Measurements from ENCODE around the gene PTPRQ. TPM values are rescaled to one million over a fixed set of nuclear protein-coding genes. Genes with fewer than 3 reads are reported as not detected.
A peak's percentile ranks its signal among the peaks of the same experiment; 100 is the strongest.
"Not testable (repeated sequence)": the region's sequence is repeated elsewhere in the genome, so short reads cannot be mapped to it uniquely, and the experiment has no call there.

PTPRQ gene
- total RNA-seq, 1 donor: 5.4 TPM

DNA sequence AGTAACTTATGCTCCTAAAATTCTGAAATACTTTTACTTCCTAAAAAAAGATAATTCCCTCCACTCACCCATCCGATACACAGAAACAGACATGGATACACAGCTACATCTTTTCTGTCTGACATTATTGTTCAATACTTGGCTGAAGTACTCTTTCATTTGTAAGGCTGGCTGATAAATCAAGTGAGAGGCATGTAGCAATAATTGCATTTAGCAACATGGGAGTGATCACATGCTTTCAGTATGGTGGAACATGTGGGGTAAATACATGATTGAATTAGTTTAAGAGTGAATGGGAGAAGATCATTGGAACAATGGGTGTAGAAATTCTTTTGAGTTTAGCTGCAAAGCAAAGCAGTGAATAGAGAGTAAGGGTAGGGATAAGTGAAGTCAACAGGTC is 25.6 kb downstream of the PTPRQ start:
- no peak overlapping the region for H3K4me3 ChIP-seq (ENCODE audit: insufficient read depth, low read length)
- H3K27ac ChIP-seq (ENCODE audit: low read depth, low read length): no peak overlapping the region
- H3K27me3 ChIP-seq (ENCODE audit: insufficient read depth, low read length): no peaks in the 10 kb centered on the region
- H3K9me3 ChIP-seq (ENCODE audit: low read depth, low read length): no peaks in the 10 kb centered on the region
- H3K4me2 ChIP-seq (ENCODE audit: insufficient read depth, low read length): no peak overlapping the region
- no peak for DNase-seq (ENCODE audit: insufficient read length, low spot score, missing footprints)
- H3K79me2 ChIP-seq (ENCODE audit: insufficient read depth, low read length): no peaks in the 10 kb centered on the region
- H3K36me3 ChIP-seq (ENCODE audit: insufficient read depth, low read length): no peaks in the 10 kb centered on the region
- no peaks in the 10 kb centered on the region for H4K20me1 ChIP-seq (ENCODE audit: insufficient read depth, low read length)
- TF ChIP-seq, protein P1, sequence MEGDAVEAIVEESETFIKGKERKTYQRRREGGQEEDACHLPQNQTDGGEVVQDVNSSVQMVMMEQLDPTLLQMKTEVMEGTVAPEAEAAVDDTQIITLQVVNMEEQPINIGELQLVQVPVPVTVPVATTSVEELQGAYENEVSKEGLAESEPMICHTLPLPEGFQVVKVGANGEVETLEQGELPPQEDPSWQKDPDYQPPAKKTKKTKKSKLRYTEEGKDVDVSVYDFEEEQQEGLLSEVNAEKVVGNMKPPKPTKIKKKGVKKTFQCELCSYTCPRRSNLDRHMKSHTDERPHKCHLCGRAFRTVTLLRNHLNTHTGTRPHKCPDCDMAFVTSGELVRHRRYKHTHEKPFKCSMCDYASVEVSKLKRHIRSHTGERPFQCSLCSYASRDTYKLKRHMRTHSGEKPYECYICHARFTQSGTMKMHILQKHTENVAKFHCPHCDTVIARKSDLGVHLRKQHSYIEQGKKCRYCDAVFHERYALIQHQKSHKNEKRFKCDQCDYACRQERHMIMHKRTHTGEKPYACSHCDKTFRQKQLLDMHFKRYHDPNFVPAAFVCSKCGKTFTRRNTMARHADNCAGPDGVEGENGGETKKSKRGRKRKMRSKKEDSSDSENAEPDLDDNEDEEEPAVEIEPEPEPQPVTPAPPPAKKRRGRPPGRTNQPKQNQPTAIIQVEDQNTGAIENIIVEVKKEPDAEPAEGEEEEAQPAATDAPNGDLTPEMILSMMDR (IDR thresholded peaks at IDR 0.05; ENCODE audit: extremely low read depth, low read depth, low read length): no peak
- H2AFZ ChIP-seq (ENCODE audit: low read length): no peak overlapping the region
- peaks cover 28% of the 10 kb centered on the region for H3K4me1 ChIP-seq (ENCODE audit: insufficient read depth, low read length)

DNA sequence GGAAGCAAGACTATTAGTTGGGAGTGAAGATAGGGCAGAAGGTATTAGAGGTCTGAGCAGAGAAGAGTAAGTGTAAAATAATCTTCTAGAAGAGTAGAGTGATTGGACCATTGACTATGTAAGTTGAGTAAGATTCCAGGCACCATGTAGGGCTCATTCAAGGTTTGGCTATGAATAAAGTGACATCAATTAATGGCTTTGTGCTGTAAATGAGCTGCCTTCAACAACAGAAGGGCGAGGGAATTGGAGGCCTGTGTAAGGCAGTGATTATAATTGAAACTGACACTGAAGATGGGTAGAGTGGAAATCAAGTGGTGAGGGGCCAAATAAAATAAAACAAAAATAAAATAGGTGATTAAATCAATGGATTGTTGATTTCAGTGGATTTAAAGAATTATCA is 26.4 kb downstream of the PTPRQ start:
- H3K36me3 ChIP-seq (ENCODE audit: insufficient read depth, low read length): no peaks in the 10 kb centered on the region
- H2AFZ ChIP-seq (ENCODE audit: low read length): no peak overlapping the region
- H3K27me3 ChIP-seq (ENCODE audit: insufficient read depth, low read length): no peaks in the 10 kb centered on the region
- no peak overlapping the region for H3K4me2 ChIP-seq (ENCODE audit: insufficient read depth, low read length)
- TF ChIP-seq, protein P1 (IDR thresholded peaks at IDR 0.05; ENCODE audit: extremely low read depth, low read depth, low read length): no peak
- H3K79me2 ChIP-seq (ENCODE audit: insufficient read depth, low read length): no peaks in the 10 kb centered on the region
- H4K20me1 ChIP-seq (ENCODE audit: insufficient read depth, low read length): no peaks in the 10 kb centered on the region
- no peak for DNase-seq (ENCODE audit: insufficient read length, low spot score, missing footprints)
- peaks cover 28% of the 10 kb centered on the region for H3K4me1 ChIP-seq (ENCODE audit: insufficient read depth, low read length)
- no peak overlapping the region for H3K27ac ChIP-seq (ENCODE audit: low read depth, low read length)
- H3K9me3 ChIP-seq (ENCODE audit: low read depth, low read length): no peaks in the 10 kb centered on the region
- no peak overlapping the region for H3K4me3 ChIP-seq (ENCODE audit: insufficient read depth, low read length)

DNA sequence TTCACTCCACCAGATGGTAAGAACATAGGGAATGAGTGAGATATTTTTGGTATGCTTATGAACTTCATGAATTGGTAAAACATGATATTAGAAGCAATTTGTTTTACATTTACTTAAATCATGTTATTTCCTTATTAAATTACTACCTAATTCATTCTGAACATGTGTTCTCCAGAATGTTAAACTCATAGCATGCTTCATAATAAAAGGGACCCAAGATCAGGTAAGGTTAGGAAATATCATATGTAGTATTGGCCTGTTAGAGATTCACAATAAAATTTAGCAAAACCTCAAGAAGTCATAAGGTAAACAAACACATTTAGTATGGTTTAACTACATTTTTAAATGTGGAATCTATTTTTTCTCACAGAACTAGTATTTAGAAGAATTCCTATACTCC is 28.2 kb downstream of the PTPRQ start:
- H3K27ac ChIP-seq (ENCODE audit: low read depth, low read length): peak overlapping the region; percentile 36
- no peaks in the 10 kb centered on the region for H3K9me3 ChIP-seq (ENCODE audit: low read depth, low read length)
- DNase-seq (ENCODE audit: insufficient read length, low spot score, missing footprints): peak; percentile 27
- no peak overlapping the region for H3K4me3 ChIP-seq (ENCODE audit: insufficient read depth, low read length)
- no peaks in the 10 kb centered on the region for H4K20me1 ChIP-seq (ENCODE audit: insufficient read depth, low read length)
- TF ChIP-seq, protein P1 (IDR thresholded peaks at IDR 0.05; ENCODE audit: extremely low read depth, low read depth, low read length): no peak
- H3K36me3 ChIP-seq (ENCODE audit: insufficient read depth, low read length): no peaks in the 10 kb centered on the region
- H3K79me2 ChIP-seq (ENCODE audit: insufficient read depth, low read length): no peaks in the 10 kb centered on the region
- H2AFZ ChIP-seq (ENCODE audit: low read length): no peak overlapping the region
- peaks cover 28% of the 10 kb centered on the region for H3K4me1 ChIP-seq (ENCODE audit: insufficient read depth, low read length)
- H3K4me2 ChIP-seq (ENCODE audit: insufficient read depth, low read length): no peak overlapping the region
- H3K27me3 ChIP-seq (ENCODE audit: insufficient read depth, low read length): no peaks in the 10 kb centered on the region

DNA sequence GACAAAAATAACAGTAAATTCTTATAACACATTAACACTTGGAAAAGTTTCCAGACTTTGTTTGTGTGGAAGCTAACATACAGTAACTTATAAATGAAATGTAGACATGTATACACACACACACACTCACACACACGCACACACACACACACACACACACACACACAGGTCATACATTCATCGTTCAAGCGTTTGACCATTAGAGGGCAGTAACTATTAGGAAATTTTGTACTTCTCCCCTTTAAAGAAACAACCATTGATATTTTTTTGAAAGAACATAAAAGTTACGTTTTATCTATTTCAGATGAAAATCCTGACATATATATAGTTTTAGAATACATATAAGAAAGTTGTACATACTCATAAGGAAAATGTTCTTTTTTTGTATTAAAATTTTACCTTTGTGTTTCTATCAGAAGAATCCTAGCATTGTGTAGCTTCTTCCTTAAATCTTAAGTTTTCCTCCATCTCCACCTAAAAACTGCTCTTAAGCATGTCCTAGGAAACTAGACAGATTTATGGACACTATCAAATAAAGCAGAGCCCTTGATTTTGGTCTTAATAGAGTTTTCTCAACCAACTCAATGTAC is 29.0 kb downstream of the PTPRQ start:
- Histone ChIP-seq H3K79me2 (ENCODE audit: insufficient read depth, low read length) (no peaks in the 10 kb centered on the region), H3K36me3 (ENCODE audit: insufficient read depth, low read length) (no peaks in the 10 kb centered on the region), H3K9me3 (ENCODE audit: low read depth, low read length) (no peaks in the 10 kb centered on the region), H3K27ac (ENCODE audit: low read depth, low read length) (peak overlapping the region; percentile 64), H3K4me1 (ENCODE audit: insufficient read depth, low read length) (peaks cover 28% of the 10 kb centered on the region), H4K20me1 (ENCODE audit: insufficient read depth, low read length) (no peaks in the 10 kb centered on the region), H3K27me3 (ENCODE audit: insufficient read depth, low read length) (no peaks in the 10 kb centered on the region), H2AFZ (ENCODE audit: low read length) (peak overlapping the region; percentile 30), H3K4me3 (ENCODE audit: insufficient read depth, low read length) (no peak overlapping the region), H3K4me2 (ENCODE audit: insufficient read depth, low read length) (no peak overlapping the region)
- peak; percentile 23 for DNase-seq (ENCODE audit: insufficient read length, low spot score, missing footprints)
- TF ChIP-seq, protein P1 (IDR thresholded peaks at IDR 0.05; ENCODE audit: extremely low read depth, low read depth, low read length): peak; percentile 74

DNA sequence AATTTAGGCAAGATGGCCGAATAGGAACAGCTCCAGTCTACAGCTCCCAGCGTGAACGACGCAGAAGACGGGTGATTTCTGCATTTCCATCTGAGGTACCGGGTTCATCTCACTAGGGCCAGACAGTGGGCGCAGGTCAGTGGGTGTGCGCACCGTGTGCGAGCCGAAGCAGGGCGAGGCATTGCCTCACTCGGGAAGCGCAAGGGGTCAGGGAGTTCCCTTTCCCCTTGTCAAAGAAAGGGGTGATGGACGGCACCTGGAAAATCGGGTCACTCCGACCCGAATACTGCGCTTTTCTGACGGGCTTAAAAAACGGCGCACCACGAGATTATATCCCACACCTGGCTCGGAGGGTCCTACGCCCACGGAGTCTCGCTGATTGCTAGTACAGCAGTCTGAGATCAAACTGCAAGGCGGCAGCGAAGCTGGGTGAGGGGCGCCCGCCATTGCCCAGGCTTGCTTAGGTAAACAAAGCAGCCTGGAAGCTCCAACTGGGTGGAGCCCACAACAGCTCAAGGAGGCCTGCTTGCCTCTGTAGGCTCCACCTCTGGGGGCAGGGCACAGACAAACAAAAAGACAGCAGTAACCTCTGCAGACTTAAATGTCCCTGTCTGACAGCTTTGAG is 33.6 kb downstream of the PTPRQ start:
- H3K79me2 ChIP-seq (ENCODE audit: insufficient read depth, low read length); H3K4me3 ChIP-seq (ENCODE audit: insufficient read depth, low read length); H3K4me2 ChIP-seq (ENCODE audit: insufficient read depth, low read length); H3K36me3 ChIP-seq (ENCODE audit: insufficient read depth, low read length); H3K27ac ChIP-seq (ENCODE audit: low read depth, low read length); H2AFZ ChIP-seq (ENCODE audit: low read length); H4K20me1 ChIP-seq (ENCODE audit: insufficient read depth, low read length); H3K27me3 ChIP-seq (ENCODE audit: insufficient read depth, low read length); H3K9me3 ChIP-seq (ENCODE audit: low read depth, low read length); DNase-seq (ENCODE audit: insufficient read length, low spot score, missing footprints): not testable (repeated sequence)
- peaks cover 11% of the 10 kb centered on the region for H3K4me1 ChIP-seq (ENCODE audit: insufficient read depth, low read length)
